IPS-NIHi7 (cell line): Measurements from ENCODE around the gene PNPLA7.
"Not testable (repeated sequence)": the region's sequence is repeated elsewhere in the genome, so short reads cannot be mapped to it uniquely, and the experiment has no call there.

Experiments
- DNase-seq: peaks from one replicate; pipeline ENCODE4 v3.0.0; 2012; ENCODE audit warnings: mixed read lengths; ENCODE audit errors: extremely low spot score

The PNPLA7 gene

GRCh38 chr9:137543237-137543963 is 6.8 kb downstream of the PNPLA7 start:
- no peak for DNase-seq

DNA sequence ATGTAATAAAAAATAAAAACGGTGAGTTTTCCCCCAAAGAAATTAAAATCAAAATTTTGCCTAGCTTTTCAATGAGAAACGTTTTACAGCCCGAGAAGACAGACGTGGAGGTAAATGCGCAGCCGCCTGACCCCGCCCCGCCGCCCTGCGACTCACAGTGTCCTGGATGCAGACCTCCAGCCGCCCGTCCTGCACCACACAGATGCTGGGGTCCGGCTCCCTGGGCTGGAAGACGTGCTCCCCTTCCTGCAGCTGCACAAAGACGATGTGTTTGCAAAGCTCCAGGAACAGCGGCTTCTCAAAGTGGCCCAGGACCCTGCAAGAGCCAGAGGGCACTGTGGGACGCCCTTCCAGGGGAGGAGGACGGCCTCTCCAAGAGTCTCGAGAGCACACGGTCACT is 7.7 kb downstream of the PNPLA7 start:
- no peak for DNase-seq

GRCh38 chr9:137540536-137540935 is 9.7 kb downstream of the PNPLA7 start:
- no peak for DNase-seq

- no peak for DNase-seq
These were observed 12.1 kb downstream of the PNPLA7 start for GRCh38 chr9:137538058-137538457.

GRCh38 chr9:137536594-137537131 is 13.5 kb downstream of the PNPLA7 start:
- not testable (repeated sequence) for DNase-seq

DNA sequence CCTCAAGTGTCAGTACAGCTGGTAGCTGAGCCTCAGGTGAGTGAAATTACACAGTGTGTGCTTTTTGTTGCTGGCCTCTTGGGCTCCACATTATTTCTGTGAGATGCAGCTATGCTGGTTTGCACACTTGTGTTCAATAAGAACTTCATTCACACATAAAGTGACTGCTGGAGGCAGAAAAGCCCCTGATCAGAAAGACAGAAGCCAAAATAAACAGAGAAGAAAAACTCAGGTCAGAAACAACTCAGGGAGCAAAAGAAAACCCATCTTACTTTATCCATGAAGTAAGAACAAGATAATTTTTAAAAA is 15.1 kb downstream of the PNPLA7 start:
- no peak for DNase-seq

DNA sequence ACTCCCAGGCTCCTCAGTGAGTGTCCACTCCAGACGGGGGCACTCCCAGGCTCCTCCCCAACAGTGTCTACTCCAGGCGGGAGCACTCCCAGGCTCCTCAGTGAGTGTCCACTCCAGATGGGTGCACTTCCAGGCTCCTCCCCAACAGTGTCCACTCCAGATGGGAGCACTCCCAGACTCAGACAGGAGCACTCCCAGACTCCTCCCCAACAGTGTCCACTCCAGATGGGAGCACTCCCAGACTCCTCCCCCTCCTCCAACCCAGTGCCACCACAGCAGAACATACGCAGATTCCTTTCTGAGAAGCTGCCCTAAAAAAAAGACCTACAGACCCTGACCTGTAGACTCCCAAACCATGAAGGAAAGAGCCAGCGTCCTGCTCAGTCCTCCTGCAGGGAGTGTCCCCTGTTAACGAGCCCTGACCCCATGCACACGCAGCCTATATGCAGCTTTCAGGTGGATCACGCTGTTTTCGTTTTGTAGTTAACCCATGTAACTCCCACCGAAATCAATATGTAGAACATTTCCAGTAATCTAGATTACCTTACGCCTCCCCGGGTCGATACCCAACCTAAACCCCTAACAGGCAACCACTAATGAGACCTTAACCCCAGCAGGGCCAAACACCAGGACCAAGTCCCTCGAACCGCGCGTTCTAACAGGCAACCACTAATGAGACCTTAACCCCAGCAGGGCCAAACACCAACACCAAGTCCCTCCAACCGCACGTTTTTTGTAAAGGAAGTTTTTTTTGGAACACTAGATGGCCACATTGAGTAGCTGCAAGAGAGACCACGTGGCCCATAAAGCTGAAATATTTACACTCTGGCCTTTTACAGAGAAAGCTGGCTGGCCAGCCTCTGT is 15.7 kb downstream of the PNPLA7 start:
- peak; percentile 70 for DNase-seq

- not testable (repeated sequence) for DNase-seq
These were observed 17.2 kb downstream of the PNPLA7 start for GRCh38 chr9:137532891-137533468.

DNA sequence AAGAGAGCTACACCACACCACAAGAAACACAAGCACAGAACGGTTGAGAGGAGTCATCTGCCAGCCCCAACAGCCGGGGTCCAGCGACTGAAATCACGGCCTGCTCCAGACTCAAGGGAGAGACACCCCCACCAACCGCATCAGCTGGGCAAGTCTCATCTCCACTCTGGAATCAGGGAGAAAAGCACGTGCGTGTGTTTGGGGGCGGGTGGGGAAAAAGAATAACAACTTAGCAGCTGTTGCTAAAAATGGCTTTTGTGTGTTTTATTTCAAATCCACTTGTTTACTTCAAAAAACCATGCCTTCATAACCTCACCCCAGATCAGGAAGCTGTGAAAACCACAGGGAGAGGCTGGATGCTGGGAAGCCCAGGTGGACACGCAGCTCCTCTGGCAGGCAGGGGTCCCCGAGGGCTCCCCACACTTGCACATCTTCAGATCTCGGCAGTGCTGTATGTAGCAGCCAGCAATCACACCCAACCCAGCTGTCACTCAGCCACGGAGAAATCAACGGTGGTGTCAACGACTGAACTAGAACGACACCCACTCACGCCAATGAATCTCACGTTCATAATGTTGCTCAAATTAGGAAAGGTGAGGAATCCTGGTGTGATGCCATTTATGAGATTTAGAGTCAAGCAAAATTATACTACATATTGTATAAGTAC is 19.0 kb downstream of the PNPLA7 start:
- DNase-seq: no peak

GRCh38 chr9:137530331-137530730 is 19.9 kb downstream of the PNPLA7 start:
- DNase-seq: no peak

DNA sequence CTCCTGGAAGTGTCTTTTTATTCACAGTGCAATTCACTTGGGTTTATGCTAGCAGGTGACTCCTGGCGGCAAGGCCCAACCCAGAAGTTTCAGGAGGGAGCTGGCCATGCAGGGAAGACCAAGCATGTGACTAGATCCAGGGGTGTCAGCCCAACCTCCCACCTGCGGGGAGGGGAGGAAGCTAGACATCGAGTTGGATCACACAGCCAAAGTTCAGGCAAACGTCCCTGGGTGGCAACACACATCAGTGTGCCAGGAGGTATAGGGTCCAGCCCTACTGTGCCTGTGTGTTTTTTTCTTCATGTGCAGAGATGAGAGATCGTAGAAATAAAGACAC is 25.3 kb downstream of the PNPLA7 start:
- DNase-seq: no peak

- no peak for DNase-seq
These were observed 25.8 kb downstream of the PNPLA7 start for GRCh38 chr9:137524161-137524980.

GRCh38 chr9:137522746-137523455 is 27.3 kb downstream of the PNPLA7 start:
- no peak for DNase-seq

GRCh38 chr9:137521405-137521985 is 28.7 kb downstream of the PNPLA7 start:
- DNase-seq: no peak

- DNase-seq: no peak
These were observed 29.4 kb downstream of the PNPLA7 start for GRCh38 chr9:137520614-137521404.

DNA sequence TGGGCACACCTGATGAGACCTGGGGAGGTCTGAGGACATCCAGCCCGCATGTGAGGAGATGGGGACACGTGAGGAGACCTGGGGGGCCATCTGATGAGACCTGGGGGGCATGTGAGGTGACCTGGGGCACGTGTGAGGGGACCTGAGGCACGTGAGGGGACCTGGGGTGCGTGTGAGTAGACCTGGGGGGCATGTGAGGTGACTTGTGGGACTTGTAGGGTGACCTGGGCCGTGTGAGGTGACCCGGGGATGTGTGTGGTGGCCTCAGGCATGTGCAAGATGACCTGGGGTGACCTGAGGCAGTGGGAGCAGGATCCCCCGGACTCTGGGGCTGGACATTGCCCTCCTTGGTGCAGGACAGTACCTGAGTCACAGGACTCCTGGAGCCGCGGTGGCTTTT is 30.6 kb downstream of the PNPLA7 start:
- no peak for DNase-seq

- DNase-seq: not testable (repeated sequence)
These were observed 31.3 kb downstream of the PNPLA7 start for GRCh38 chr9:137518661-137519459.

- no peak for DNase-seq
These were observed 33.9 kb downstream of the PNPLA7 start for GRCh38 chr9:137516144-137516917.
